GM18519 (cell line): Measurements from ENCODE around the gene REEP2.
"Not testable (repeated sequence)": the region's sequence is repeated elsewhere in the genome, so short reads cannot be mapped to it uniquely, and the experiment has no call there.

Experiments
- ATAC-seq: cut with Tn5 transposase; IDR thresholded peaks from one replicate; pipeline ENCODE4 v1.9.1; 2021; ENCODE audit warnings: mild to moderate bottlenecking, moderate library complexity; ENCODE audit not compliant: unreplicated experiment, low FRiP score

Gene REEP2, protein sequence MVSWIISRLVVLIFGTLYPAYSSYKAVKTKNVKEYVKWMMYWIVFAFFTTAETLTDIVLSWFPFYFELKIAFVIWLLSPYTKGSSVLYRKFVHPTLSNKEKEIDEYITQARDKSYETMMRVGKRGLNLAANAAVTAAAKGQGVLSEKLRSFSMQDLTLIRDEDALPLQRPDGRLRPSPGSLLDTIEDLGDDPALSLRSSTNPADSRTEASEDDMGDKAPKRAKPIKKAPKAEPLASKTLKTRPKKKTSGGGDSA

GRCh38 chr5:138438724-138439476 is at the start of gene REEP2:
Gene REEP2 (plus strand): TSS chr5:138439057. CDS start chr5:138439209, 152 bp downstream.
- peak; percentile 63 for ATAC-seq

DNA sequence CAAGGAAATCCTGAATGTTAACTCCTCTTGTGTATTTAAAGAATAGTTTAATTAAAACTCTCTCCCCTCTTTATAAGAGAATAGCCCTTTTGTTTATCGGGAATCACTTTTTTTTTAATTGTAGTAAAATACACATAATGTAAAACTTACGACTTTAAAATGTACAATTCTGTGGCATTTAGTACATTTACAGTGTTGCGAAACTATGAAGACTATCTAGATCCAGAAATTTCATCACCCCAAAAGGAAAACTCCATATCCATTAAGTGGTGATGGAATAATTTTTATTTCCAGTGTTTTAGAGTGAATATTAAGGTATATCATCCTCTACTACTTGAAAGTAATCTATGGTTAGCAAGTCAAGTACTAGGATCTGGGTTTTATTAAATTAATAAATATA is 49.5 kb upstream of the REEP2 start:
- ATAC-seq = no peak

DNA sequence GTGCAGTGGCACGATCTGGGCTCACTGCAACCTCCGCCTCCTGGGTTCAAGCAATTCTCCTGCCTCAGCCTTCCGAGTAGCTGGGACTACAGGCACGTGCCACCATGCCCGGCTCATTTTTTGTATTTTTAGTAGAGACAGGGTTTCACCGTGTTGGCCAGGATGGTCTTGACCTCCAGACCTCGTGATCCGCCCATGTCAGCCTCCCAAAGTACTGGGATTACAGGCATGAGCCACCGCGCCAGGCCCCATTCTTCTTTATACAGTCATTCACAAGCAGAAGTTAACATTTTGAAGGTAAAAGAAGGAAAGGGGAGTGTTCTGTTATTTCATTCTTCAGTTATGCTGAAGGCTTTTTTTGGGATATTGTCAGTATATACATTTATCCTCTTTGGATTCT is 48.9 kb upstream of the REEP2 start:
- ATAC-seq = not testable (repeated sequence)

GRCh38 chr5:138391859-138392386 is 46.9 kb upstream of the REEP2 start:
- ATAC-seq = no peak

DNA sequence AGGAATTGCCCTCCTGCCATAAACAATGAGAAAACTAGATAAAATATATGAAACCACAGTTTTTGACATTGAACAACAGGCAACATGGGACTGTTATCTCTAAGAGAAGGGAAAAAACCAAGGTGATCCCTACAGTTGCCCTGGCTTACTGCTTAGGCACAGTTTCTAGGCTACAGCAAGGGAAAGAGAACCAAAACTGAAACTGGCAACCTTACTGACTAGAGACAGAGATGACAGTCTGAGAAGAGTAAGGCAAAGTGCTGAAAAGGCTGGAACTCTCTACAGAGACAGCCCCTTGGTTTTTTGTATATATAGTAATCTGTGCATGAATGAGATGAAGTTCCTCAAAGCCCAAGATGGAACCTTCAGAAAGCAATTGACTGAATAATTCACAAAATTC is 36.2 kb upstream of the REEP2 start:
- ATAC-seq = no peak

DNA sequence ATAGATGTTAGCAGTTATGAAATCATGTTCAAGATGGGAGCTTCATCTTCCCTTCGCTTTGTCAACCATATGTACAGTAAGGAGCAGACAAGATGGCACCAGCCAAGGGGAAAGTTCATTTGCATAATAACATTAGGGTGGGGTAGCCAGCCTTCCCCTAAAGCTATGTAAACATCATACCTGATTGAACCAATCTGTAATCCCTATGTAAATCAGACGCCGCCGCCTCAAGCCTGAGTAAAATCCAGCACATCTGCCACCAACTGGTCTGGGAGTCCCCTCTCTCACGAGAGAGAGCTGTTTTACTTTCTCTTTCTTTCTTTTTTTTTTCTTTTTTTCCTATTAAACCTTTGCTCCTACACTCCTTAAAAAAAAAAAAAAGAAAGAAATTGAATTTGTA is 30.8 kb upstream of the REEP2 start:
- no peak for ATAC-seq

DNA sequence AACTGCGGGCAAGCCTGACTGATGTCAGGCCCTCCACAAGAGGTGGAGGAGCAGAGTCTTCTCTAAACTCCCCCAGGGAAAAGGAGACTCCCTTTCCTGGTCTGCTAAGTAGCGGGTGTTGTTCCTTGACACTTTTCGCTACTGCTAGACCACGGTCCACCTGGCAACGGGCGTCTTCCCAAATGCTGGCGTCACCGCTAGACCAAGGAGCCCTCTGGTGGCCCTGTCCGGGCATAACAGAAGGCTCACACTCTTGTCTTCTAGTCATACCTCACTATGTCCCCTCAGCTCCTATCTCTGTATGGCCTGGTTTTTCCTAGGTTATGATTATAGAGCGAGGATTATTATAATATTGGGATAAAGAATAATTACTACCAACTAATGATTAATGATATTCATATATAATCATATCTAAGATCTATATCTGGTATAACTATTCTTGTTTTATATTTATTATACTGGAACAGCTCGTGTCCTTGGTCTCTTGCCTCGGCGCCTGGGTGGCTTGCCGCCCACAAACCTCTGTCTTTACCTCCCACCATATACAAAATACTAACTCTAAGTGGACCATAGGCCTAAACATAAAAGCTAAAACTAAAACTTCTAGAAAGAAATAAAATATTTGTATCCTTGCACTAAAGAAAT is 27.7 kb upstream of the REEP2 start:
- ATAC-seq = not testable (repeated sequence)

GRCh38 chr5:138418444-138418843 is 20.4 kb upstream of the REEP2 start:
- no peak for ATAC-seq

DNA sequence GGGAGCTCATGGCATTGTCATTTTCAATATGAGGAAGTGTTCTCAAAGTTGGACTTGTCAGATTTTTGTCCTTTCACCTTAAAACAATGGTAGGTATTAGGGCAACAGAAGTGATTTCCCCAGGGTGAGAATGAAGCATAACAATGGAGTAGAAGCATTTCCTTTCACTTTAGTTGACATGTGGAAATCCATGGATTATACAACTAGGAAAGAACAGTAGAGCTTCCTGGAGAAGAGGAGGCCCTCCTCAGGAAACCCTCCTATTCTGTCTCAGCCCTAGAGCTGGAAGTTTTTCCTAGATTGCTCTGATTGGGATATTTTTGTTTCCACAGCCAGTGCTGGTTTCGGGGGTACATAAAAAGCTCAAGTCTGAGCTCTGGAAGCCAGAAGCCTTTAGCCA is 13.8 kb upstream of the REEP2 start:
- no peak for ATAC-seq

GRCh38 chr5:138435943-138436342 is 2.9 kb upstream of the REEP2 start:
- no peak for ATAC-seq

DNA sequence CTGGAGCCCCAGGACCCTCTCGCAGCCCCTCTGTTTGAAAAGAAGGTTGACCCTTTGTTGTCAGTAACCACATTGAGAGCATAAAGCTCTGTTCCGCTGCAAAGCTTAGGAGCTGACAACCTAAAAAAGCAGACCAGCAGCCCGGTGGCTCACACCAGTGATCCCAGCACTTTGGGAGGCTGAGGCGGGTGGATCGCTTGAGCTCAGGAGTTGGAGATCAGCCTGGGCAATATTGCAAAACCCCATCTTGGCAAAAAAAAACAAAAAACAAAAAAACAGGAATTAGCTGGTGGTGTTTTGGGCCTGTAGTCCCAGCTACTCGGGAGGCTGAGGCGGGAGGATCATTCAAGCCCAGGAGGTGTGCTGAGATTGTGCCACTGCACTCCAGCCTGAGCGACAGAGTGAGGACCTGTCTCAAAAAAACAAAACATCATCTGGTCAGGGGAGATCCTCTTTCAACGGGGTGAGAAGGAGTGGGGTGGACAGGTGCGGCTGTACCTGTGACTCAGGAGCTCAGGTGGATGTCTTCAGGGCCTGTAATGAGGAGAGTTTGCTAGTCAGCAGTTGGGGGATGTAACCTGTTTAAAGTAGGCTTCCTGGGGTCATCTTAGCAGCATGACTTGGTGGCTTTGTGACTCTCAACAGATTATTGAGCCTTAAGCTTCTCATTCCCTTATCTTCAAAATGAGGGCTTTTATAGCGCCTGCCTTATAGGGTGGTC is 694 bp upstream of the REEP2 start:
- ATAC-seq = peak; percentile 11

- ATAC-seq = no peak
Observed at GRCh38 chr5:138439477-138440158, 761 bp downstream of the REEP2 start.

DNA sequence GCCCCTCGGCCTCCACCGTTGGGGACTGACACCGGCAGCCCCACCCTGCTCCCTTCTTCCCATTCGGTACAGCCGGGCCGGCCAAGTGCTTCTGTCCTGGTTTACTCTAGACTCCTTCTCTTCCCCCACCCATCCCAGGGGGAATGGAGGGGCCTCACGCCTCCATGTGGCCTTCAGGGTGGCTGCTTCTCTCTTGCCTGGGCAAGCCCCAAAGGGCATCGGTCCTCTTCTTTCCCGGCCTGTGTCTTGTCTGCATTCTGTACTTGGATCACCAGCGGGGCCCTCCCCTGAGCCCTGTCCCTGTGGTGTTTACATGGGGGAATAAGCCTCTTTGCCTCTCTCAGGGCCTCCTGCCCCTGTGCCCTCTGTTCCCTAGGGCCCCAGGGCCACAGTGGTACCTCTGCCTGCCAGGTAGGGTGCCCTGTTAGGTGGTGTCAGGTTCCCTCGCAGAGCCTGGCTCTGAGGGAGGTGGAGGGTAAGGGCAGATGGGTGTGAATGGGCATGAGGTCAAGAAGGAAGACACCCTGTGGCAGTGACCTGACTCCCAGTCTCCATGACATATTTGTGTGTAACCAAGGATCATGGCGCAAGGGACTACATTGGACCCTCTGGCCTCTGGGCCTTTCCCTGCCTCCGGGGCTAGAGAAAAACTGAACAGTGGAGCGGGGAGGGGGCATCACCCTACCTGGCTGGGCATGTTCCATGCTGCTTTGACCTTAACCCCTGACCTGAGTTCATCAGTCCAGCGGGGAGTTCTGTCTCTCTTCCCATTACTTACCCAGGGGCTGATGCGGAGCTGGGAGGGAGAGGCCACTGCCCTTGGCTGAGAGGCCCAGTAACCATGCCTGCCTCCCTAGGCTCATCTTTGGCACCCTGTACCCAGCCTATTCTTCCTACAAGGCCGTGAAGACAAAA is 1.6 kb downstream of the REEP2 start:
- ATAC-seq = no peak

DNA sequence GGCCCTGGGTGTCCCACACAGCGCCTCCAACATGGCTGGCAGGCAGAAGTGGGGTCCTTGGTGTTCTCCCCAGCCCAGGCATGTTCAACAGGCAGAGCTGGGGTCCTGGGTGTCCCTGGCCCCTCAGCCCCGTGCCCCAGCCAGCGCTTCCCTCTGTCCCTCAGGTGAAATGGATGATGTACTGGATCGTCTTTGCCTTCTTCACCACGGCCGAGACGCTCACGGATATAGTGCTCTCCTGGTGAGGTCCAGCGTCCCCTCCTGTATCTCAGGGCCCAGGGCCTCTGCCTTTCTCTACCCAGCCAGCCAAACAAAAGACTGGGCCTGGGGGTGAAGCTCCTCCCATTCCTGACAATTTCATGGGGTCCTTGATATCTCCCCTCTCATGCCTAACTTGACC is 2.4 kb downstream of the REEP2 start:
- ATAC-seq = no peak

- no peak for ATAC-seq
Observed at GRCh38 chr5:138444078-138444773, 5.4 kb downstream of the REEP2 start.

- ATAC-seq = no peak
Observed at GRCh38 chr5:138444774-138445546, 6.1 kb downstream of the REEP2 start.

DNA sequence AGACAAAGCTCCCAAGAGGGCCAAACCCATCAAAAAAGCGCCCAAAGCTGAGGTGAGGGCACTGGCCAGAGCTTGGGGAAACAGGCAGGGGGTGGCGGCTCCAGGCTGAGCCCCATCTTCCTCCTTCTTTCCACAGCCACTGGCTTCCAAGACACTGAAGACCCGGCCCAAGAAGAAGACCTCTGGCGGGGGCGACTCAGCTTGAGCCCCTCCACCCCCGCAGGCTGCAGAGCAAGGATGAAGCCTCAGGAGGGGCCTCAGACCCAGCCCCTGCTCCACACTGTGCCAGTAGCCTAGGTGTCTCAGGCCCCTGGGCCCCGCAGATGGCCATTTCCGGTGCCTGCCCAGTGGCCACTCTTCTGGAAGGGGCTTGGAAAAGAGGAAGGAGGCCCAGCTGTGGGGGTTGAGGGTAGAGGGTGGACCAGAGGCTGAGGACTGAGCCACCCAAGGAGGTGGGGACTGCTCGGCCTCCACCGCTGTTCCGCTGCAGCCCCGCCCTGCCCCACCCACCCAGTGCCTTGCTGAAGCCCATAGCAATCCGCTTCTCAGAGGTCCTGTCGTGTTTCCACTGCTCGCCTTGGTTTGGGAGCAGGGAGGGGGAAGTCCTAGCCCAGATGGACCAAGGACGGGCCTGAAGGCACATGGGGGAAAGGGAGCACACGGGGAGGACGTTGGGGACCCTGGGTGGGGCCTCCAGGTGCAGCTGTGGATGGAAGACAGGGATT is 6.9 kb downstream of the REEP2 start:
- no peak for ATAC-seq
